ENCODE measurements around the gene FAM89A. TPM values are rescaled to one million over a fixed set of nuclear protein-coding genes. Genes with fewer than 3 reads are reported as not detected.
A peak's percentile ranks its signal among the peaks of the same experiment; 100 is the strongest.

Gene FAM89A
- total and polyA plus RNA-seq, 9 of the 15 experiments (the other 6 are each of a cell fraction or from before 2014, with no cell fraction given): 8.7 to 66.2 (median 43.3) TPM

DNA sequence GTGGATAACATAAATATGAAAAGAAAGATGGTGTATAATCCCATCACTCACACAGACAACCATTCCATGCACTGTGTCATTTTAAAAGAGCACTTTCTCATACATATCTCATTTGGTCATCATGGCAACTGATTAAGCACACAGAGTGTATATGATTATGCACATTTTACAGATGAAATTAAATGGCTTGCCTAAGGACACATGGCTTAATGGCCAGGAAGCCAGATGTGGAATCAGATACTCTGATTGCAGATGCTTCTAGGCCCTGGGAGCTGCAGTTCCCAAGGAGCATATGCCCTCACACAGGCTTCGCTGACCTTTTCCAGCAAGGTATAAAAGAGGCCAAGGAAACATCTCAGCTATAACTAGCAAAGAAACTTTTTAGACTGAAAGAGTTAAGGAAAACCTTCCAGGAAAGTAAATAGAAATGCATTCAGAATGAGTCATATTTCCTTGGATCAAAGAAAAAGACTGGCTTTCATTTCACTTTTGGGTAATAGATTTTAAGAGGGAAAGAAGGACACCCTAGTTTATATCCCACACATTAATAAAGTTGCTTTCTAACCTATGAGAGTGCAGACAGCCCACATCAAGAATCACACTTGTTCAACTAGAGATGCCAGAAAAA, 19.6 kb upstream of the FAM89A start (continued):
- TF ChIP-seq, protein P1, sequence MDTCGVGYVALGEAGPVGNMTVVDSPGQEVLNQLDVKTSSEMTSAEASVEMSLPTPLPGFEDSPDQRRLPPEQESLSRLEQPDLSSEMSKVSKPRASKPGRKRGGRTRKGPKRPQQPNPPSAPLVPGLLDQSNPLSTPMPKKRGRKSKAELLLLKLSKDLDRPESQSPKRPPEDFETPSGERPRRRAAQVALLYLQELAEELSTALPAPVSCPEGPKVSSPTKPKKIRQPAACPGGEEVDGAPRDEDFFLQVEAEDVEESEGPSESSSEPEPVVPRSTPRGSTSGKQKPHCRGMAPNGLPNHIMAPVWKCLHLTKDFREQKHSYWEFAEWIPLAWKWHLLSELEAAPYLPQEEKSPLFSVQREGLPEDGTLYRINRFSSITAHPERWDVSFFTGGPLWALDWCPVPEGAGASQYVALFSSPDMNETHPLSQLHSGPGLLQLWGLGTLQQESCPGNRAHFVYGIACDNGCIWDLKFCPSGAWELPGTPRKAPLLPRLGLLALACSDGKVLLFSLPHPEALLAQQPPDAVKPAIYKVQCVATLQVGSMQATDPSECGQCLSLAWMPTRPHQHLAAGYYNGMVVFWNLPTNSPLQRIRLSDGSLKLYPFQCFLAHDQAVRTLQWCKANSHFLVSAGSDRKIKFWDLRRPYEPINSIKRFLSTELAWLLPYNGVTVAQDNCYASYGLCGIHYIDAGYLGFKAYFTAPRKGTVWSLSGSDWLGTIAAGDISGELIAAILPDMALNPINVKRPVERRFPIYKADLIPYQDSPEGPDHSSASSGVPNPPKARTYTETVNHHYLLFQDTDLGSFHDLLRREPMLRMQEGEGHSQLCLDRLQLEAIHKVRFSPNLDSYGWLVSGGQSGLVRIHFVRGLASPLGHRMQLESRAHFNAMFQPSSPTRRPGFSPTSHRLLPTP (IDR thresholded peaks at IDR 0.05; ENCODE audit: borderline replicate concordance, extremely low read depth, insufficient read length): no peak
- TF ChIP-seq SMARCA5 (IDR thresholded peaks at IDR 0.05) (no peak), ZNF668 (CRISPR knock-in tag; IDR thresholded peaks at IDR 0.05) (no peak)

DNA sequence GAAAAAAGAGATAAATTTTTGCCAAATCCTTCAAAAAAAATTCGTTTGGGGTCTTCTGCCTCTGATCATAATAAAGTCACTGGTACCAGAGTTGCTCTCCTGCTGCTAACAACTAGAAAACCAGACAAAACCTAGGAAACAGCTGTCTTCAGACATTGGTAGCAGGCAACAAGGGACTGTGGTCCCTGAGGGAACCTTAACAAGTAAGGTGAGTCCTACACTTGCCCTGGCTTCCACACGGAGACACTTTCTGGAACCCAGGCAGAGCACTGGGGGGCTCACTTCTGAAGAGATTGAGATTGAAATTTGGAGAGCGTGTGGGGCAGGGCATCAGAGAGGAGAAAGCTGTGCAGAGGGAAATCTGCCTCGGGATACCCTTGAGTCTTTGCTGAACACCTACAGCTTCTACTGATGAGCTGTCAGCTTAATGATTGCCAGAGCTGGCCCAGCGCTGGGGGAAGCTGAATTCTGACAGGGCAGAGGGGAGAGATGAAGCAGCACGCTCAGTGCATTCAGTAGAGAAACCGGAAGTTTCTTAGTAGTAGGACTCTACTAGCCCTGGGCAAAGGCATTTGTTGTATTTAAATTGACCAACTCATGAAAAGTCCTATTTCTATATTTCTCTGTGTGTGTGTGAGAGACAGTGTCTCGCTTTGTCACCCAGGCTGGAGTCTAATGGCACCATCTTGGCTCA, 18.5 kb upstream of the FAM89A start:
- ChIA-PET CTCF (ENCODE audit: low intra/inter-chr PET ratio) (no interaction called here), POLR2A (interaction anchor here (0.7 to 1.9 kb wide), 5 partner anchors 8 to 20 kb away, joined by 3 to 9 read pairs (median 3); partner anchors contain the start of gene FAM89A)
- Histone ChIP-seq H3K9ac (ENCODE audit: insufficient read depth in 1 of 2, low read depth in 2 of 2, low read length in 2 of 2) (no peak overlapping the region), H3K4me2 (ENCODE audit: insufficient read depth, low read length) (no peak overlapping the region), H3K36me3 (ENCODE audit: control insufficient read depth, insufficient read depth, low read length) (no peaks in the 10 kb centered on the region), H4K20me1 (replicated peaks; ENCODE audit: control insufficient read depth, insufficient read depth, low read length) (no peaks in the 10 kb centered on the region), H3K27ac (ENCODE audit: extremely low read depth, low read depth, low read length) (no peak overlapping the region), H3K79me2 (ENCODE audit: control insufficient read depth, insufficient read depth, low read length) (no peaks in the 10 kb centered on the region), H3K27me3 (ENCODE audit: control insufficient read depth in 2 of 2, insufficient read depth in 2 of 2, low read length in 2 of 2) (no peaks in the 10 kb centered on the region), H3K9me1 (ENCODE audit: control insufficient read depth, insufficient read depth, low read length) (no peaks in the 10 kb centered on the region), H2AFZ (ENCODE audit: low read depth, low read length) (no peak overlapping the region), H3K9me3 (replicated peaks; ENCODE audit: control insufficient read depth, insufficient read depth, low read depth, low read length) (peaks cover 2% of the 10 kb centered on the region; the same call in 1 of the 2 replicates), H3K4me3 (no peak overlapping the region), H3K4me1 (replicated peaks in 1 of 2; ENCODE audit: control insufficient read depth in 2 of 2, insufficient read depth in 2 of 2, low read length in 2 of 2) (peaks cover 0 to 12% of the 10 kb centered on the region in 2 experiments; a peak in 4 of 5 replicates)
- FAIRE-seq: no peak
- intact Hi-C loops (cut with micrococcal nuclease): no loop called here
- no peak for DNase-seq (ENCODE audit: extremely low read depth in 1 of 4, low spot score in 3 of 4)
- peak; percentile 26 for ATAC-seq
- no TSS peak for BruUV-seq (replicated peaks)
- WGBS (ENCODE audit: insufficient coverage, low coverage, missing lambda C conversion rate): 44% methylated on average over 8 of the region's 8 CpGs
- in situ Hi-C loops (cut with MboI): no loop called here
- TF ChIP-seq, protein P2, sequence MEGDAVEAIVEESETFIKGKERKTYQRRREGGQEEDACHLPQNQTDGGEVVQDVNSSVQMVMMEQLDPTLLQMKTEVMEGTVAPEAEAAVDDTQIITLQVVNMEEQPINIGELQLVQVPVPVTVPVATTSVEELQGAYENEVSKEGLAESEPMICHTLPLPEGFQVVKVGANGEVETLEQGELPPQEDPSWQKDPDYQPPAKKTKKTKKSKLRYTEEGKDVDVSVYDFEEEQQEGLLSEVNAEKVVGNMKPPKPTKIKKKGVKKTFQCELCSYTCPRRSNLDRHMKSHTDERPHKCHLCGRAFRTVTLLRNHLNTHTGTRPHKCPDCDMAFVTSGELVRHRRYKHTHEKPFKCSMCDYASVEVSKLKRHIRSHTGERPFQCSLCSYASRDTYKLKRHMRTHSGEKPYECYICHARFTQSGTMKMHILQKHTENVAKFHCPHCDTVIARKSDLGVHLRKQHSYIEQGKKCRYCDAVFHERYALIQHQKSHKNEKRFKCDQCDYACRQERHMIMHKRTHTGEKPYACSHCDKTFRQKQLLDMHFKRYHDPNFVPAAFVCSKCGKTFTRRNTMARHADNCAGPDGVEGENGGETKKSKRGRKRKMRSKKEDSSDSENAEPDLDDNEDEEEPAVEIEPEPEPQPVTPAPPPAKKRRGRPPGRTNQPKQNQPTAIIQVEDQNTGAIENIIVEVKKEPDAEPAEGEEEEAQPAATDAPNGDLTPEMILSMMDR (IDR thresholded peaks at IDR 0.05 in 2 of 3, conservative IDR thresholded peaks at IDR 0.05 in 1 of 3; ENCODE audit: insufficient read depth in 2 of 3, low read depth in 1 of 3, low read length in 3 of 3): no peak
- TF ChIP-seq TRIM24 (IDR thresholded peaks at IDR 0.05) (no peak), MEIS2 (IDR thresholded peaks at IDR 0.05; ENCODE audit: partially characterized antibody) (peak; percentile 37)
- TF ChIP-seq, protein P3, sequence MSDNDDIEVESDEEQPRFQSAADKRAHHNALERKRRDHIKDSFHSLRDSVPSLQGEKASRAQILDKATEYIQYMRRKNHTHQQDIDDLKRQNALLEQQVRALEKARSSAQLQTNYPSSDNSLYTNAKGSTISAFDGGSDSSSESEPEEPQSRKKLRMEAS (CRISPR knock-in tag; IDR thresholded peaks at IDR 0.05): no peak
- TF ChIP-seq, protein P4, sequence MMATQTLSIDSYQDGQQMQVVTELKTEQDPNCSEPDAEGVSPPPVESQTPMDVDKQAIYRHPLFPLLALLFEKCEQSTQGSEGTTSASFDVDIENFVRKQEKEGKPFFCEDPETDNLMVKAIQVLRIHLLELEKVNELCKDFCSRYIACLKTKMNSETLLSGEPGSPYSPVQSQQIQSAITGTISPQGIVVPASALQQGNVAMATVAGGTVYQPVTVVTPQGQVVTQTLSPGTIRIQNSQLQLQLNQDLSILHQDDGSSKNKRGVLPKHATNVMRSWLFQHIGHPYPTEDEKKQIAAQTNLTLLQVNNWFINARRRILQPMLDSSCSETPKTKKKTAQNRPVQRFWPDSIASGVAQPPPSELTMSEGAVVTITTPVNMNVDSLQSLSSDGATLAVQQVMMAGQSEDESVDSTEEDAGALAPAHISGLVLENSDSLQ (IDR thresholded peaks at IDR 0.05): 0 out of 2 replicates have a peak, but pooled peaks have one; percentile 41

Measured in K562 (cell line).